Measurements from ENCODE around the gene SPOCD1.

SPOCD1 gene

DNA sequence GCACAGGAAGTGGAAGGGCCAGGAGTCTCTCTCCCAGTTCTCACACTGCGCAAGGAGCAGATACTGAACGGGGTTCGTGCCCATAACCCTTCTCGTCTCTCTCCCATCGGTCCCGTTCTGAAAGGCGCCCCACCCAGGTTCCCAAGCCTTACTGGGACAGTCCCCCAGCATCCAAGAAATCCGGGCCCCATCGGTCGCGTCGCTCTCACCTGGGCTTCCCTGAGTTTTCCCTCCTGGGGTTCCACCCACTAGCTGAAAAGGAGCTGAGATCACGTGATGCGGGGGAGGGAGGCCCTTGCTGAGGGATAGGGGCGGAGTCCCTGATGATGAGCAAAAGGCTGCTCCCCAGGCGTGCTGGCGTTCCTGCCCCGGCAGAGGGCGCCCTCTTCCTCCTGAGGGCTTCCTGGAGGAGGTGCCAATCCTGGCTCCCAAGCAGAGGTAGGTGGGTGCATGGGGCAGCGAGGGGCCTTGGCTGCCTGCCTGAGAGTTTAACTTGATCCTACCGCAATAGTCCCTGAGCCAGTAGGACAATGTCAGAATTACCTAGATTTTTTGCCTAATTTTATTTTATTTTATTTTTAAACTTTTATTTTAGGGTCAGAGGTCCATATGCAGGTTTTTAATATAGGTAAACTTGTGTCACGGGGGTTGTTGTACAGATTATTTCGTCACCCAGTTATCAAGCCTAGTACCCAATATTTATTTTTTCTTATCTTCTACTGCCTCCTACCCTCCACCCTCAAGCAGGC, at the start of gene SPOCD1:
SPOCD1 (minus strand) TSS at position 271 of the 749 bp plus-strand sequence. CDS start 689 bp downstream, outside the sequence.
- no peak for DNase-seq

DNA sequence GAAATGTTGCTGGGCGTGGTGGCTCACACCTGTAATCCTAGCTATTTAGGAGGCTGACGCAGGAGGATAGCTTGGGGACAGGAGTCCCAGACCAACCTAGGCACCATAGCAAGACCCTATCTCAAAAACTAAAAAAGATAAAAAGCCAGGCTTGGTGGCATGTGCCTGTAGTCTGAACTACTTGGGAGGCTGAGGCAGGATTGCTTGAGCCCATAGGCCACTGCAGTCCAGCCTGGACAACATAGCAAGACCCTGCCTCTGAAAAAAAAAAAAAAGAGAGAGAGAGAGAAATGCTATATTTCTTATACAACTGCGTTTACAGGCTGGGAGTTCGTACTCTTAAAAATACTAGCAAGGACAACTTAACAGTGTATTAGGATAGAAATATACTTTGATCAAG, 46.2 kb upstream of the SPOCD1 start:
- no peak for DNase-seq

DNA sequence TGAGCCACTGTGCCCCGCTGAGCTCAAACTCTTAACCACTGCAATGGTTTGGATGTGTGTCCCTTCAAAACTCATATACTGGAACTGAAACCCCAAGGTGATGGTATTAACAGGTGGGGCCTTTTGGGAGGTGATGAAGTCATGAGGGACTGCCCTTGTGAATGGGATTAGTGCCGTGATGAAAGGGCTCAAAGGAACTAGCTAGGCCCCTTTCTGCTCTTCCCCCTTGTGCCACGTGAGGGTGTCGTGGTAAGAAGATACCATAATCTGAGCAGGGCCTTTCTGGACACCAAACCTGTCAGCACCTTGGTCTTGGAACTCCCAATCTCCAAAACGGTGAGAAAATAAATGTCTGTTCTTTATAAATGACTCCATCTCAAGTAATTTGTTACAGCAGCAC, 45.5 kb upstream of the SPOCD1 start:
- DNase-seq = no peak

DNA sequence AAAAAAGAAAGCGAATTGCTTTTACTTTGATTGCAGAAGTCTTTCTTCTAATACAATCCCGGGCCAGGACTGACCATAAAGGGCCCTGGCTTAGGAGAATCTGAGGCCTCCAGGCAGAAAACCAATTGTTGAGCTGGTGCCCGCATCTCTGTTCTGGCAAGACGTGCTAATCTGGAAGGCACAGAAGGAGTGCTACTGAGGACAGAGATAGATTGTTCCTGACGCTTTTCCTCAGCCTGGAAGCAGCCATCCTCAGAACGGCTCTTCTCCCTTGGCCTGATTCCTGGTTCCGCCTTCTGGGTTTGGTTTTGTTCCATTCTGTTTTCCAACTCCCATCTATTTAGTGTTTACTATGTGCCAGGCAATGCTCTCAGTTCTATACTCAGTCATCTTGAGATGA, 44.8 kb upstream of the SPOCD1 start:
- no peak for DNase-seq

DNA sequence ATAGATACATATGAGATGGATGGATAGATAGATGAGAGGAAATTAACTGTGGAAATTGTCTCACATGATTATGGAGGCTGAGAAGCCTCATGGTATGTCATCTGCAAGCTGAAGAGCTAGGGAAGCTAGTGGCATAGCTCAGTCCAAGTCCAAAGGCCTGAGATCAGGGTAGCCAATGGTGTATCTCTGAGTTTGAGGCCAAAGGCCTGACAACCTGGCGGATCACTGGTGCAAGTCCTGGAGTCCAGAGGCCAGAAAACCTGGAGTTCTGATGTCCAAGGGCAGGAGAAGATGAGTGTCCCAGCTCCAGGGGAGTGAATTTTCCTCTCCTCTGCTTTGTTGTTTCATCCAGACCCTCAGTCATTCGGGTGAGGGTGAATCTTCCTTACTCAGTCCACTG, 43.9 kb upstream of the SPOCD1 start:
- no peak for DNase-seq

DNA sequence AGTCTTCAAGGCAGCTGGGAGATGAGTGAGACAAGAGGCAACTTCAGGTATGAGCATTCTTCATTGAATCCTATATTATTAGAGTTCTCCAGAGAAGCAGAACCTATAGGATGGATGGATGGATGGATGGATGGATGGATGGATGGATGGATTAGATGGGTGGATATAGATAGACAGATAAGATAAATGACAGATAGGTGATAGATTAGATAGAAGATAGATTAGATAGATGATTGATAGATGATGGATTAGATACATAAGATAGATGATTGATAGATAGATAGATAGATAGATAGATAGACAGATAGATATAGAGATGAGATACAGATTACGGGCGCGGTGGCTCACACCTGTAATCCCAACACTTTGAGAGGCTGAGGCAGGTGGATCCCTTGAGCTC, 43.2 kb upstream of the SPOCD1 start:
- DNase-seq = no peak

DNA sequence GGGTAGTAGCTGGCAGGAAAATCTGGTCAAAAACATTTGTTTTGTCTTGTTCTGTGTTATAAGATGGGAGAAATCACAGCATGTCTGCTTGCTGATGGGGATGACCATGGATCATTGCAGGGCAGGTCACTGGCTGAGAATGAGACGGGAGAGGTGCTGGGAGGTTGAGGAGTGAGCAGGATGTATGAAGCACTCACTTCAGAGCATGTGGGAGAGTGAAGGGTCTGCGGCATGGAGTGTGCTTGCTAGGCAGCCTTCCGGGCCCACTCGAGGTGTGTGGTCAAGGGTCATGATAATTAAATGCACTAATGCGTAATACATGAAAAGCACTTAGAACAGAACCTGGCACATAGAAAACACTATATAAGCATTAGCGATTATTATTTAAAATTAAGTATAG, 42.0 kb upstream of the SPOCD1 start:
- no peak for DNase-seq

DNA sequence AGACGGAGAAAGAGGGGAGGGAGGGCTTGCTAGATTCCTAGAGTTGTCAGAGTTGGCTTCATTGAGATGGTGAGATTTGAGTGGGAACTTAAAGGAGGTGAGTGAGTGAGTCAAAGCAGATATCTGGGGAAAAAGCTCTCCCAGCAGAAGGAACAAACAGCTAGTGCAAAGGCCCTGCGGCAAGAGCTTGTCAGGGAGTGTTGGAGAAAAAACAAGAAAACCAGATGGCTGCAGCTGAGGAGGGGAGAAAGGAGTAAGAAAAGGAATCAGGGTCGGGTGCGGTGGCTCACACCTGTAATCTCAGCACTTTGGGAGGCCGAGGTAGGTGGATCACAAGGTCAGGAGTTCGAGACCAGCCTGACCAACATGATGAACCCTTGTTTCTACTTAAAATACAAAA, 40.3 kb upstream of the SPOCD1 start:
- no peak for DNase-seq

DNA sequence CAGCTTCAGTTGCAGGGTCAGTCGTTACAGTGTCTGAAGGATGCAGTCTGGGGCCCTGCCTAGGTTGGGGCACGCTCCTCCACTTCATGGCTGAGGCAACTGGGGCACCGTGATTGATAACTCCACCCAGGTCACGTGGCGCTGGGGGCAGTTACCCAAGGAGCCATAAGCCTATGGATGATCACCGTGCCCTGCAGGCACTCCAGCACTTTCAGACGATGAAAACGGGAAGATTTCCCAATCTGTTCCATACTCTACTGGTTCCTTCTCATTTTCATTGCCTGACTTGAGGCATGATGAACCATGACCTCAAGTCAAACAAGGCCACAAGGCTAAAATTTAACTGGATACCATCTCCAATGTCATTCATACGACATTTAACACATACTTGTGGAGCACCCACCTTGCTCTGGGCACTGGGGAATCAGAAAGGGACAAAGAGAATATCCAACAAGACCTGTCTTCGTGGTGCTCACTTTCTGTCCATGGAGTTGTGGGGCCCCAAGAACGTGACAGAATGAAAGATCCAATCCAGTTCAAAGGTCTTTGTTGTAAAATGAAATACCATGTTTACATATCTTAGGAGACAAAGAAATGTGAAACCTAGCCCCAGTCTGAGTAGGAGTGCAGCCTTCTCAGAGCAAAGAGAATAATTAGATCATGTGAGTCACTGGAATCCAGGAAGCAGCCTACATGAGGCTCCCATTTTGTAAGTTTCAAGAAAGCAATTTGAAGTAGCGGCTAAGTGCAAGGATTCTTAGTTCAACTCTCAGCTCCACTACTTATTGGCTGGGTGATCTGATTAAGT, 39.4 kb upstream of the SPOCD1 start:
- DNase-seq = no peak

DNA sequence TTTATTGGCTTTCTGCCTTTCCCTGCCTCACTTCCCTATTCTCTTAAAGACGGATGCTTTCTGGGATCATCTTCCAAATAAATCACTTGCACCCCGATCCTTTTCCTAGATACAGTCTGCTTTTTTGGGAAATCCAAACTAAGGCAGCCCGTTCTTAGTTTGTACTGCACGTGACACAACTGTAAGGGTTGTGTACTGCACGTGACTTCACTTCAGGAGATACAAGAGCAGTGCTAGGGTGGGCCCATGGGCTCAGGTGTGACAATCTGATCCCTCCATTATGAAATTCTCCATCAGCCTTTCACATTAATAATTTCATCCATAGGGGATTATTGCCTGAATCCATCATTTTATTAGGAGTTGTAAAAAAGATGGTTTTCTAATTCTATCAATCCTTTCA, 33.8 kb upstream of the SPOCD1 start:
- DNase-seq = no peak

DNA sequence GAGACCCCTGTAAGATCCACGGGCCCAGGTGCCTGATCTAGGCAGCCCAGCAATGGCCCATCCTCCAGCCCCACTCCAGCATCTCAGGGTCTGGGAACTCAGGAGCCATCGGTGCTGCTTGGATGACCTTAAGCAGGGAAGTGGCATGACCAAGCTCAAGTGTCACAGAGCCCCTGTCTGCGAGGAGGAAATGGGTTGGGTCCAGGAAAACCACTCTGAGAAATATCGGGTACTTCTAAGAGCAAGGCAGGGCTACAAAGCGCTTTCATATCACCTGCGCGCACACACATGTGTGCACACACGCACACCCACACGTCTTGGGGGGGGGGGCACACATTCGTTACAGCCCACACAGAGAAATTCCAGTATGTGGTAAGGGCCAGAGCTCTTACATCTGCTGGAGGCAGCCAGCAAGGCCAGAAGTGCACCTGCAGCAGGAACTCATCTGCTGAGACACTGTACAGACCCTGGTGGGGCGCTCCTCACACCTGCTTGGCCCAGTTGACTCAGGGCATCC, 32.6 kb upstream of the SPOCD1 start:
- no peak for DNase-seq

DNA sequence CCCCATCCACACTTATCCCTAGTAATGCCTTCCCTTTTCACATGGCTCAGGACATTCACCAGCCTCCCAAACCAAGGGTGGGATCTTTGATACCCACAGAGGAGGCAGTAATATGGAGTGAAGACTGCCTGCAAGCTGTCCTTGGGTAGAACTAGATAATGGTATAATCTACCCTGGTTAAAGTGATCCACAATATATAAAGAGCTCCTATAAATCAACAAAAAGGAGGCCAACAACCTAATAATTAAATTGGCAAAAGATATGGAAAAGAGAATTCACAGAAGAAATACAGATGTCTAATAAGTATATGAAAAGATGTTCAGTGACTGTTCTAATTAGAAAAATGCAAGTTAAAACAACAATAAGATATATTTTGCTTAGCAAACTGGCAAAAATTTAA, 30.7 kb upstream of the SPOCD1 start:
- no peak for DNase-seq

DNA sequence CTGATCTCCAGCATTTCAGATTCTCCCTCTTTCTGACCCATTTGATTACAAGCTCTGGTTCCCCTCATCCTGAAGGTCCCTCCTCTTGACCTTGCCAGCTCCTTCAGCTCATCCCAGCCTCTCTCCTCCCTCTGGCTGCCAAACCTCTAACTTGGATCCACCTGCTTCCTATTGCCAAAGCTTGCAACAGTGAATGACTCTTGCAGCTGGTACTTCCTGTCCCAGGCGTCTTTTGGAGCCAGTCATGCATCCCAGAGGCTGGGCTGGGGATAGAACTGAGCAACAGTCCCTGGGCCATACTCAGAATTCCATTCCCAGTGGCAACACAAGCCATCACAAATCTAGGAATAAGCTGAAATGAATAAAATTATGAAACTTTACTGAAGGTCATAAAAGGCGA, 27.7 kb upstream of the SPOCD1 start:
- no peak for DNase-seq

DNA sequence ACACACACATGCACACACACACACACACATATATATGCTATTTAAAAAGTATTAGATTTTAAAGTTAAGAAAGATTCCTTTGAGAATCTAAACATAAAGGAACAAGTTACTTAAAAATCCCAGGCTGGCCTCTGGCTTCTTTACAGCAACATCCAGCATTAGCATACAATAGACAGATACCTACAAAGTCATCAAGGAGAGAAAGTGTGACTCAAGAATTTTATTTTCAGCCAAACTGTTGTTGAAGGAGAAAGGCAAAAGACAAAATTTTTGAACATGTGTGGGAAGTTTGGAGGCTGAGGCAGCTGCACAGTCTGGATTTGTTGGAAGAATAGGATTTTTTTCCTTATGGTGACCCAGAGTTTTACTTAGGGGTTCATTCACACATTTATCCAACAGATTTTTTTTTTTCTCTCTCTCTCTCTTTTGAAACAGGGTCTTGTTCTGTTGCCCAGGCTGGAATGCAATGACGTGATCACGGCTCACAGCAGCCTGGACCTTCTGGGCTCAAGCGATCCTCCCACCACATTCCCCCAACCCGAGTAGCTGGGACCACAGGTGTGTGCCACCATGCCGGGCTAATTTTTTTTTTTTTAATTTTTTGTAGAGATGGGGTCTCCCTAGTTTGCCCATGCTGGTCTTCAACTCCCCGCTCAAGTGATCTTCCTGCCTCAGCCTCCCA, 24.0 kb upstream of the SPOCD1 start:
- DNase-seq = no peak

DNA sequence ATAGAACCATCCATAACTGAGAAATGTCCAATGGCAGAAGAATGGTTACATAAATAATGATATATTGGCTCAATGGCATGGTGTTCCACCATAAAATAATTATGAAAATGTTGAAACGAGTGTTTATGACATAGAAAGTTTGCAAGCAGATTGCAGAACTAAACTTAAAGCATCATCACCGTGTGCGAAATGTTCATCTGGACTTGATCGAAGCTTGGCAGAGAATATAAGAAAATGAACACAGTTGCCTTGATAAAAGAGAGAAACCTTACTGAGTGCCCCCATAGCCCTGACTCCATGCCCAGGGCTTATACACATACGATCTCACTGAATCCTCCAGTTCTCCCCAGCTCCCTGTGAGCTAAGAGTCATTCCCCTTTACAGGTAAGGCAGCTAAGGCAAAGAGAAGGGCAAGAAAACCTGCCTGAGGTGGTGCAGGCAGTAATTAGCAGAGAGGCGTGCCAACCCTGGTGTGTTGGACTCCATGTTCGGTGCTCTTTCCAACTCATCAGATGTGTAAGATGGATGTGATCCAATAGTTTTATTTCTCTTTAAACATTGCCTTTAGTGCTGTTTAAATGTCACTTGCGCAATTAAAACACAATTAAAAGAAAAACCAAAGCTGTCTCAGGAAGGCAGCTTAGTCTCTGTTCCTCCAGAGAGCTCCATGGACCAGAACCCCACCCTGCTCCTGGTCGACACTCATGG, 21.8 kb upstream of the SPOCD1 start:
- no peak for DNase-seq

DNA sequence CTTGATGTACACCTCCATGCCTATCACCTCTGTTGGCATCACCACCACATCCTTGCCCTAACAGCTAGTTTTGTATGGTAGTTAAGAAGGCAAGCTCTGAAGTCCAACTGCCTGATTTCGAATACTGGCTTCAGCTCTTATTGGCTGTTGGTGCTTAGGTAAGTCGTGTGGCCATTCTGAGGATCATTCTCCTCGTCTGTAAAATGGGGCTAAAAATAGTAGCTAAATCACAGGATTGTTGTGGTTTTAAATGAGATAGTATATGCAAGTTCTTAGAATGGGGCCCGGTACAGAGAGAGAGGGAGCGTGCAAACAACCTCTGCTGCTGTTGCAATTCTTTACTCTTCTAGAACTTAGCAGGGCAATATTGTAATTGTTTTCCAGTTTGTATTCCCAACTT, 20.8 kb upstream of the SPOCD1 start:
- no peak for DNase-seq

DNA sequence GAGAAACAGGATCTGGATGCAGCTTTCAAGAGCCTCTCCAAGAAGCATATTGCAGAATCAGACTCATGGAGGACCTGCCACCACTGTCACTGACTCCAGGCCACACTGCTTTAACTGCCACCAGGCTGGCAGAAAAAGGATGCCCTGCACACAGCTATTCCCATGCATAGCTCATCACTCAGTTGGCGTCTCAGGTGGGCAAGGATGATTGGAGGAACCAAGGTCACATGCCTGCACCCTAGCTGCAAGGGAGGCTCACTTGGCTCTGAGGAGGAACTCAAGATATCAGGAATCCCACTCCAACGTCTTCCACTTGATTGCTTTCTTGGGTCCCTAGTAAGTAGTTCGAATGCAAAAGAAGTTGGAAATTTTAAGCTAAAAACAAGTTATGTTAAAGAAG, 19.6 kb upstream of the SPOCD1 start:
- DNase-seq = no peak

DNA sequence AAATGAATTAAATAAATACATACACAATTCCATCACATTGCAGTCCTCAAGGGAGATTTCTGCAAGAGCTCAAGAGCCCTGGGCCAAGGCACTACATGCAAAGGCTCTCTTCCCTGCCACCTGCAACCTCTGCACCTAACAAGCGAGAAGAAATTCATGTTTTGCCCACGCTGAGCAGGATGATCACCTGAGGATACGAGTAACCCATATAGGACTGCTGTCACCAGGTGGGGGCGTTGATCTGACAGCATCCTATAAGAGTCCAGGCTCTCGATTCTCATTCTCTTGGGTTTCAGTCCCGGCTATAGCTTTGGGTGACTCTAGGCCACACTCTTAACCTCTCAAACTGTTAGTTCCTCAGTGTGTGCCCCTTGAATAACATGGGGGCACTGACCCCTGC, 18.7 kb upstream of the SPOCD1 start:
- DNase-seq = no peak

DNA sequence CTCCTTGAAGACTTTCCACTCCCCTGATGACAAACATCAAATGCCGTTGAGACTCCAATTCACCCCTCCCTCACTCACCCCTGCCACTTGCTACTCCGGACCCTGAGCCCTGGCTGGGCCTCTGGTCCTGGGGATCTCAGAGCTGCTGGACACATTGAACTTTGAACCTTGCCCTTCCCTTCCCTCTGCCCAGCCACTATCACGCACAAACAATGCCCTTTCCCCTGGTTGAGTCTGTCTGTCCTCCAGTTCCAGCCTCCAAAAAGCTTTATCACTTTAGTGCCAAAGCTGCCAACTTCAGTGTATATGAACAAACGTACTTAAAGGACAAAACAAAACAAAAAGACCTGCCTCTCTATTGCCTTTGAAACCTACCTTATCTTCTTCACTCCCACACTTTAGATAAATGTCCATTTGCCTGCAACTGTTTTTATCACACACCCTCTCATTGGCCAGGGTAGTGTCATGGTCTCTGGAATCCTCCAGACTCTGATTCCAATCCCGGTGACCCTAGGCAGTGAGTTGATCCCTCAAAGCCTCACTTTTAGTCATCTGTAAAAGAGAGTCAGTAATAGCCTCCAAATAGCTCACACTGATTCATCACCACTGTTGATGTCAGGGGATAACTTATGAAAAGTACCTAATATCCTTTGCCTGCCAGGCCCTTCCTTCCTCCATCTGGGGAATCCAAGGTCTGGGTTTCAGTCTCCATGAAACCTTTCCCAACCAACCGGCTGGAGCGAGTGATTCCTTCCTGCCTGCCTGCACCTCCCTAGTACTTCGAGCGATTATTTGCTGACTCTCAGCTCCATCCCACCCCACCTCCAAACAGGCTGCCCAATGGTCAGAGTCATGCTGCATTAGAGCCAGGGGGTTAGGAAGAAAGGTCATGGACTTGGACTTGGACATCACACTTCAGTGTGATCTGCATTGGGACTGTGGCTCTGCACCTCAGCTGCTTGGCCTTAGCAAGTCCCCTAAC, 15.9 kb upstream of the SPOCD1 start:
- no peak for DNase-seq

DNA sequence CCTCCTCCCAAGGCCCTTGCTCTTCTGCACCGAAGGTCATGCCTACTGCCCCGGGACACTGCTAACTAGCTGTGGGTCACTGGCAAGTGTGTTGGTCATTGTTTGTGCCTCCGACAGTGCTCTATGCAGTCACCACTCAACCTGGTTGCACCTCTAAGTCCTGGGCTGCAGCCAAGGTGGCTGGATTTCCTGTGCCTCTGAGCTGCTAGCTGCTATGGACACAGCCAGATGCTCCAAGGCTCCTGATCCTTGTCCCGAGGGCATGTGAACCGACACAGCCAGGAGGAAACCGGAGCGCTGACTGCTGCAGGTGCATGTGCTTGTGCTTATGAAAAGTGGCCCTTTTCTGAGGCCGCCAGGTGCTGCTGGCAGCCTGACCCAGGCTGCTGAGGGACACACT, 14.7 kb upstream of the SPOCD1 start:
- DNase-seq = no peak

DNA sequence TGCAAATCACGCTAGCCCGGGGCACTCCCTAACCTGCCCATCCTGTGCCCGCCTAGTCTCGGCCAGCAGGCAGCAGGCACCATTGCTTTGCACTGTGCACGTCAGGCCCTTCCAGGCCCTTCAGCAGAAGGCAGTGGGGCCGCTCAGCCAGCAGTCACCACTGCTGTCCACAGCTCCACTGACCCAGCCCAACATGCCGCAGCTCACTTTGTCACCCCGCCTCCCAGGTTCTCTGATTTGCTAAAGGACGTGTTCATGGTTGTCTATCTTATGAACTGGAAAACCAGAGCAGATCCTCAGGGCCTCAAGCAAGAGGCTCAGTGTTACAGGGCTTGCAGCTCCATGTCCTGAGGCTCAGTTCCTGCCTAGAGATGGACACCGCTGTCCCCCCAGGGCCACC, 14.2 kb upstream of the SPOCD1 start:
- DNase-seq = no peak
